ENCODE results near the gene UNC45B. TPM values are rescaled to one million over a fixed set of nuclear protein-coding genes. Genes with fewer than 3 reads are reported as not detected.

Gene UNC45B
- total and polyA plus RNA-seq, 2 donors (not counting 3 experiments of a cell fraction or from before 2014, with no cell fraction given): not detected

GRCh38 chr17:35116845-35117244 is 30.8 kb upstream of the UNC45B start:
- H2AFZ ChIP-seq (ENCODE audit: low read depth, low read length): no peak overlapping the region
- no peak for FAIRE-seq
- no peak for DNase-seq (ENCODE audit: low read depth, low spot score)
- peaks cover 13% of the 10 kb centered on the region for H3K4me1 ChIP-seq (ENCODE audit: control insufficient read depth, extremely low read depth, insufficient read depth, low read length)
- H3K9me3 ChIP-seq (replicated peaks; ENCODE audit: control insufficient read depth, insufficient read depth, low read length): no peaks in the 10 kb centered on the region
- no peaks in the 10 kb centered on the region for H3K36me3 ChIP-seq (ENCODE audit: control insufficient read depth in 2 of 2, extremely low read depth in 1 of 2, insufficient read depth in 2 of 2, low read length in 2 of 2)
- H3K4me3 ChIP-seq (replicated peaks in 1 of 3; ENCODE audit: insufficient read depth in 1 of 3, low read depth in 1 of 3, low read length in 3 of 3): no peak overlapping the region
- peaks cover 9% of the 10 kb centered on the region for H3K79me2 ChIP-seq (ENCODE audit: control insufficient read depth, insufficient read depth, low read length)
- no peaks in the 10 kb centered on the region for H3K9me1 ChIP-seq (replicated peaks; ENCODE audit: control insufficient read depth, extremely low read depth, insufficient read depth, low read length)
- ChIA-PET POLR2A (no interaction called here), CTCF (interaction anchor here (3.0 to 4.7 kb wide), 2 partner anchors 27 to 116 kb away, joined by 20 to 38 read pairs; no protein-coding TSS in a partner anchor)
- no peaks in the 10 kb centered on the region for H3K27me3 ChIP-seq (ENCODE audit: control insufficient read depth in 2 of 2, insufficient read depth in 2 of 2, low read length in 2 of 2)
- TF ChIP-seq POLR2A (IDR thresholded peaks at IDR 0.05; ENCODE audit: low read depth, low read length): no peak
- TF ChIP-seq GATA2 (IDR thresholded peaks at IDR 0.05; ENCODE audit: insufficient read depth, insufficient read length, low read depth, low read length): no peak
- no peak for TF ChIP-seq JUN (IDR thresholded peaks at IDR 0.05; ENCODE audit: borderline replicate concordance, insufficient read depth, insufficient read length, low read depth)
- TF ChIP-seq POLR2AphosphoS5 (IDR thresholded peaks at IDR 0.05; ENCODE audit: insufficient read depth, low read depth, low read length): no peak
- TF ChIP-seq FOS (IDR thresholded peaks at IDR 0.05; ENCODE audit: borderline replicate concordance, insufficient read depth, low read length): no peak
- TF ChIP-seq EZH2 (IDR thresholded peaks at IDR 0.05; ENCODE audit: borderline replicate concordance, low read depth, low read length, severe bottlenecking): no peak
- TF ChIP-seq MAX (IDR thresholded peaks at IDR 0.05; ENCODE audit: insufficient read depth, insufficient read length): no peak
- no peak for TF ChIP-seq MYC (IDR thresholded peaks at IDR 0.05; ENCODE audit: low read depth, low read length)
- TF ChIP-seq CTCF (IDR thresholded peaks at IDR 0.05; ENCODE audit: extremely low read depth in 1 of 2, insufficient read depth in 1 of 2, low read depth in 1 of 2, low read length in 2 of 2): no peak
- no peak overlapping the region for H3K4me2 ChIP-seq (ENCODE audit: insufficient read depth, low read length)
- dilution Hi-C loops (cut with MboI; ENCODE audit: extremely low pct_ligation_motif_present, low sequenced_read_pairs) (loop anchor here (25.0 kb wide), 1 partner anchor 130 kb away; the partner anchor contains the start of gene LIG3), intact Hi-C loops (cut with micrococcal nuclease) (no loop called here)
- no peaks in the 10 kb centered on the region for H4K20me1 ChIP-seq (replicated peaks; ENCODE audit: control insufficient read depth, extremely low read depth, insufficient read depth, low read length)
- no TSS peak for BruUV-seq (replicated peaks)
- H3K27ac ChIP-seq (ENCODE audit: insufficient read depth, low read depth, low read length): no peak overlapping the region
- H3K9ac ChIP-seq (replicated peaks; ENCODE audit: extremely low read depth, insufficient read depth, low read length): no peak overlapping the region

All from endothelial cell of umbilical vein (primary cell).